Umbilical cord (tissue), 2 donors: ENCODE measurements around the gene TMEM135. TPM values are rescaled to one million over a fixed set of nuclear protein-coding genes. Genes with fewer than 3 reads are reported as not detected.
"Not testable (repeated sequence)": the region's sequence is repeated elsewhere in the genome, so short reads cannot be mapped to it uniquely, and the experiment has no call there.

ENCODE experiments used
- DNase-seq: peaks from one replicate; pipeline ENCODE4 v3.0.0-alpha.2; 2015; ENCODE audit warnings: low spot score
- total RNA-seq: library from RNA; depleted of rRNA; stranded (reverse); fragments of >200 nt; gene quantifications from one replicate; pipeline ENCODE4 v1.2.3, GENCODE V29; 2014; ENCODE audit warnings: low replicate concordance; ENCODE audit not compliant: insufficient read depth

Gene TMEM135
- 14.7 TPM for total RNA-seq

DNA sequence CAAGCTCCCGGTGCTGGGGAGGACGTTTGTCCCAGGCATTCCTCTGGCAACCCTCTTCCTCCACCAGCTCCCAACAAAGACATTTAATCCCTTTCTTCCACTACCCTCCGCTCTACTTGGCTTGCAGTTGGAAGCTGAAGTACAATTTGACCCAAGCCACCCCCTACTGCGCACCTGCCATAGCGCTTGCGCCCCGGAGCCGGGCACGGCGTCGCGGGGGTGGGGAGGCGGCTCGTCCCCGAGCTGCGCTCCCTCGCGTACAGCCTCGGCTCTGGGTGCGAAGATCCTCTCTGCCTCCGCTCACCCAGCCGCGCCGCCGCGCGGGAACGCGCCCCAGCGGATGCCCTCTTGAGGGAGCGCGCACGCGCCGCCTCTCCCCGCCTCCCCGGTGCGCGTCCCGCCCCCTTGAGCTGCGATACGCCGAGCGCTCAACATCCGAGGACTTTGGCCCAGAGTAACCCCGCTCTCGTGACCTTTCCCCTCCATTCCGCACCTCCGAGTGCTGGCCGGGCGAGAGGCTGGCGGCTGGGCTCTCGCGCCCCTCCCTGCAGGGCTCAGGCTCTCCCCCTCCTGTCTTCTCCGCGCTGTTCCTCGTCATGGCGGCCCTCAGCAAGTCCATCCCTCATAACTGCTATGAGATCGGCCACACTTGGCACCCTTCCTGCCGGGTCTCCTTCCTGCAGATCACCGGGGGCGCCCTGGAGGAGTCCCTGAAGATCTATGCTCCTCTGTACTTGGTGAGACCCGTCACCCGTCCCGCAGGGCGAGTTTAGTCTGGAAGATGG lies at the start of gene TMEM135:
TSS of gene TMEM135 (plus strand) at position 485 of the 785 bp plus-strand sequence. CDS start at position 597, 112 bp downstream.
- peak; percentile 95 for DNase-seq

DNA sequence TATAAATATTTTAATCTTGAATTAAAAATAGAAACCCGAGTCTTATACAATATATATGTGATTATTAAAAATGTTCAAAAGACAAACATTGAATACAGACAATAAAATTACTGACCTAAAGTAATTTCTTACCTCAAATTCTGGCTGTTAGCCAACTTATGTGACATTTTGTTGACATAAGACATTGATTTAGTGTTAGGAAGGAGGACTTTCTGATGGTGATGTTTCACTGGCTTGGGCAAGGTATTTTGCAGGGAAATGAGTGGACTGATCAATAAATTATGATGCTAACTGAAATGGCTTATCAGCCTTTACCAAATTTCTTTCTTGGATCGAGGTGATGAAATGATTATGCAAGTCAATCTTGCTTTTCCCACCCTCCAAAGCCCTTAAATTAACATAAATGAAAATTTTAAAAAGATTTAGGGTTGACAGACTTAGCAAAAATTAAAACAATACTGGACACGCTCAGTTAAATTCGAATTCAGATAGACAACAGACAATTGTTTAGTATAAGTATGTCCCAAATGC lies 49.3 kb upstream of the TMEM135 start:
- DNase-seq, result no peak

DNA sequence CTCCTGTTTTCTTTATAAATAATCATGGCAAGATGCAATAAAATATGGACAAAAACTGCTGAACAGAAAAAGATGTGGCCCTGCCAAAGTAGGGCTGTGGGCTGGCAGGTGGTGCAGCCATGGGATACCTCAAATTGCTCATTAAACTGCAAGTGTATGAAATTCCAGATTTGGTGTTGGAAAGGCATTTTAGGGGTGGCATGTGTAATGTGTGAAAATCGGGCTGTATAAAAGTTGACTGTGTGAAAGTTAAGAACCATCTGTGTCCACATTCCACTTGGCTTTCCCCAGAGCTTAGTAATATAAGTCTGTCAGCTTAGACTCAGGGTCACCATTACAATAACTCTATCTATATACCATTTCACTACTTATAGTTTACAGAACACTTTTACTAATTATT lies 47.7 kb upstream of the TMEM135 start:
- DNase-seq, result no peak

DNA sequence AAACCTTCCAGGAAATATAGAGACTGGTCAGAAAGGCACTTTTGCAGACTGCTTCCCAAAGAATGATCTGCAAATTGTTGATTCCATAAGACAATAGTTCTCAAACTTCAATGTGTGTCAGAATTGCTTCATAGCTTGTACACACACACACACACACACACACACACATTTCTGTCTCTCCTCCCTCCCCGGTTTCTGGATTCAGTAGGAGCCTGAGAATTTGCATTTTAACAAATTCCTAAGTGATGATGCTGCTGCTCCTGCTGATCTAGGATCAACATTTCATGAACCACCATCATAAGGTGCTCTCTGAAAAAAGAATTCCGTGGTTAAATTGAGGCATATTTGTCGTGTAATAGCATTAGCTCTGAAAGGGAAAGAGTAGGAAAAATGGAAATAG lies 47.2 kb upstream of the TMEM135 start:
- DNase-seq, result peak; percentile 40

DNA sequence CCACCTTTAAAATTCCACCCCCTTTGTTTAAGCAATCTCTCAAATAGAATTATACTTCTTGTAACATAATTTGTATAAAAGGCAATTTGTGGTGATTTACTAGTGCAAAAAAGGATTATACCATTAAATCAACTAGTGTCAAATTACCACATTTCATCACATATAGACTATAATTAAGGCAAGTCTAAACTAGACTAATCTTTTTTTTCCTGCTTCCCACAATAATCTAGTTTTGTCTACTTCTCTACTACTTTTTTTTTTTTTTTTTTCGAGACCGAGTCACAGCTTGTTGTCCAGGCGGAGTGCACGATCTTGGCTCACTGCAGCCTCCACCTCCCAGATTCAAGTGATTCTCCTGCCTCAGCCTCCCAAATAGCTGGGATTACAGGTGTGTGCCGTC lies 46.4 kb upstream of the TMEM135 start:
- no peak for DNase-seq

DNA sequence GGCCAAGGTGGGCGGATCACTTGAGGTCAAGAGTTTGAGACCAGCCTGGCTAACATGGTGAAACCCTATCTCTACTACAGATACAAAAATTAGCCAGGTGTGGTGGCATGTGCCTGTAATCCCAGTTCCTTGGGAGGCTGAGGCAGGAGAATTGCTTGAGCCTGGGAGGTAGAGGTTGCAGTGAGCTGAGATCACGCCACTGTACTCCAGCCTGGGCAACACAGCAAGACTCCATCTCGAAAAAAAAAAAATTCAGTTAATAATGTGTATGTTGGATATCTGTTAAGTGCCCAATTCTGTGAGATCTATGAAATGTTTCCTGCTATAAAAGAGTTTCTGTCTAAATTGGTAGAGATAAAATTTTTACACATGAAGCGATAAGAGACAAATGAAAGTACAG lies 45.4 kb upstream of the TMEM135 start:
- not testable (repeated sequence) for DNase-seq

DNA sequence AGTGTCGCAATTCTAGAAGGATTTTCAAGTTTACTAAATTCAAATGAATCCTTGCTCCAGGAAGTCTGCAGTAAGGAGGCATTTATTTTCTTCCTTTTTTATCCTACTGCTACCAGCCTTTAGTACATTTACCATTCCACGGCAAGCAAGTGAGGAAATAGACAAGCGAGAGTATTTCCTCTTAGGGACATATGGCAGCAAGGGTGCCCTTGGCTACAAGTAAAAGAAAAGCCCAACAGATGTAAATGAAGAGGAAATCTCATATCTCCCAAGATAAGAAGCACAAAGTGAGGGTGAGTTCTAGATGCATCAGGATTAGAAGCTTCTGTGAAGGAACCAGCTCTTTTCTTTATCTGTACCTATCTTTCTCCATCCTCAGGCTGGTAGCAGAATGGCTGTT lies 44.7 kb upstream of the TMEM135 start:
- DNase-seq, result no peak

DNA sequence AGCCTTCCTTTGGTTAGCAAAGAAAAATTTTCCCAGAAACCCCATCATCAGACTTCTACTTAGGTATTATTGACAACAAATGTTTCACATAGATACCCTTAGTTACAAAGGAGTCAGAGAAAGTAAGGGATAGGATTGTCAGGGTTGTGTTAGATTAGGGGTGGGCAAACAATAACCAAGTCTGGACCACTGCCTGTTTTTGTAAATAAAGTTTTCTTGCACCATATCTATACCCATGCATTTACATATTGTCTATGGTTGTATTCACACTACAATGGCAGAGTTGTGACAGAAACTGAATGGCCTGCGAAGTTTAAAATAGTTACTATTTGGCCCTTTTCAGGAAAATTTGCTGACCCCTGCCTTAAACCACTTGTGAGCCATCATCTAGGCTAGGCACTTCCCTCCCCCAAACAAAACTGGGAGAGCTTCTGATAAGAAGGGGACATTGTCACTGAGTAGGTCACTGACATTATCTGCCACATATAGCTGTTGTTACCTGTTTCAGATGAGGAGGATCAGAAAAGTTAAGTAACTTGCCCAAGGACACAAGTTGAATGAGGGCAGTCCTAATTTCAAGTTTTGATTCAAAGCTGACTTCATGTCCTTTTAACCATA lies 40.7 kb upstream of the TMEM135 start:
- no peak for DNase-seq

DNA sequence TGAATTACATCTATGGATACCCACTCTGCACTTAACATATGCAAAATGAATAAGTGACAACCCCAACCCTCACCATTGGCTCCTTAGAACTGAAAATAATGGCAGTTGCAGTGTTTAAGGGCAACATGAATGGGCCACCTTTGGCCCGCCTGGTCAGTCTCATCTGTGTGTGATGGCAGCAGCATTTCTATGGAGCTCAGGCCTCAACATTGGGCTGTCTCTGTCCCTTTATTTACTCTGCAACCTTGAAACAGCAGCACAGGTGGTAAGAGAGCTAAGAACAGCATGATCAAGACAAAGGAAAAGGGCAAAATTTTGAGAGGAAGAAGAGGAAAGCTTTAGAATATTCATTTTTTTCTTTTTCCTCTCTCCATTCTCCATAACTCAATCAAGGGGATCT lies 38.3 kb upstream of the TMEM135 start:
- DNase-seq, result no peak

GRCh38 chr11:86999859-87000753 lies 37.6 kb upstream of the TMEM135 start:
- DNase-seq, result peak; percentile 74

DNA sequence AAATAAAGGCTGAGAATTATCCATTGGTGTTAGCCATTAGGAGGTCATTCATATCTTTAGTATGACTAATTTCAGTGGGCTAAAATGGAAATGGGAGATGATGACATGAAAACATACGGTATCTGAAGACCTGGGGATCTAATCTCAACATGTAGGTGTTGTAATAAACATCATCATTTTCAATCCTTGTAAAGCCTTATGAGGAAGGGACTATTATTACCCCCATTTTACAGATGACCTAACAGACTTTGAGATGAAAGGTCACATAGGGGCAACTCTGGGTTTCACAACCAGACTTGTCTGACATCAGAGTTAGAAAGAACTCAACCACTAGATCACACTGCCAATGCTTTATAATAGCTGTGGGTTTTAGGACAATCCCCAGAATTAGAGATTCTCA lies 34.8 kb upstream of the TMEM135 start:
- DNase-seq, result no peak

GRCh38 chr11:87004281-87004680 lies 33.5 kb upstream of the TMEM135 start:
- DNase-seq, result not testable (repeated sequence)

- DNase-seq, result no peak
Observed at GRCh38 chr11:87005569-87005921, 32.2 kb upstream of the TMEM135 start.

DNA sequence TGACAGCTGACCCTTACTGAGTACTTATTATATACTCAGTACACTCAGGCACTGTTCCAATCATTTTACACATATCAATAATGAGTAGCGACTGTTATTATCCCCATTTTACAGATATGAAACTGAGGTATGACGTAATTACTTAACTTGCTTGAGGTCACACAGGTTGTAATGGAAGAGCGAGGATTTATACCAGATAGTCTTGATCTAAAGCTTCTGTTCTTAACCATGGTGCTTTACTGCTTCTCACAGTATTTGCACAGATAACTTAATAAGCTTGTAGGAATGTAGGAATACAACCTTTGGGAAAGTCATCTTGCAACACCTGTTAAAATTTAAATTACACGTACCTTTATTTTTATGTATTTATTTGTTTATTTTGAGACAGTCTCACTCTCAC lies 31.7 kb upstream of the TMEM135 start:
- no peak for DNase-seq

GRCh38 chr11:87007963-87008362 lies 29.8 kb upstream of the TMEM135 start:
- DNase-seq, result no peak

DNA sequence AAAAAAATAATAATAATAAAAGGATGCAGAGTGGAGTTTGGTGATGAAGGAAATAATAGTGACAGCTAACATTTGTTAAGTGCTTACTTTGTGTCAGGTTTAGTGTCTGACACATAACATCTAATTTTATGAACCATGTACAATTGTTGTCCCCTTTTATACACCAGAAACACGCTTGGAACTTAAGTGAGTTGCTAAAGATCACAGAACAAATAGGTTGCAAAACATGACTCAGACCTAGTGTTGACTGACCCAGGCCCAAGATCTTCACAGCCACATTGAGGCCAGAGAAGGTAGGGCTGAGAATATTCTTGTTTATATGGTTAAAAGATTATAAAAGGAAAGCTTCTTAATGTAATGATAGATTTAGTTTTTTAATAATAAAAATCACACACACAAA lies 25.6 kb upstream of the TMEM135 start:
- DNase-seq, result no peak

GRCh38 chr11:87012673-87013072 lies 25.1 kb upstream of the TMEM135 start:
- no peak for DNase-seq

DNA sequence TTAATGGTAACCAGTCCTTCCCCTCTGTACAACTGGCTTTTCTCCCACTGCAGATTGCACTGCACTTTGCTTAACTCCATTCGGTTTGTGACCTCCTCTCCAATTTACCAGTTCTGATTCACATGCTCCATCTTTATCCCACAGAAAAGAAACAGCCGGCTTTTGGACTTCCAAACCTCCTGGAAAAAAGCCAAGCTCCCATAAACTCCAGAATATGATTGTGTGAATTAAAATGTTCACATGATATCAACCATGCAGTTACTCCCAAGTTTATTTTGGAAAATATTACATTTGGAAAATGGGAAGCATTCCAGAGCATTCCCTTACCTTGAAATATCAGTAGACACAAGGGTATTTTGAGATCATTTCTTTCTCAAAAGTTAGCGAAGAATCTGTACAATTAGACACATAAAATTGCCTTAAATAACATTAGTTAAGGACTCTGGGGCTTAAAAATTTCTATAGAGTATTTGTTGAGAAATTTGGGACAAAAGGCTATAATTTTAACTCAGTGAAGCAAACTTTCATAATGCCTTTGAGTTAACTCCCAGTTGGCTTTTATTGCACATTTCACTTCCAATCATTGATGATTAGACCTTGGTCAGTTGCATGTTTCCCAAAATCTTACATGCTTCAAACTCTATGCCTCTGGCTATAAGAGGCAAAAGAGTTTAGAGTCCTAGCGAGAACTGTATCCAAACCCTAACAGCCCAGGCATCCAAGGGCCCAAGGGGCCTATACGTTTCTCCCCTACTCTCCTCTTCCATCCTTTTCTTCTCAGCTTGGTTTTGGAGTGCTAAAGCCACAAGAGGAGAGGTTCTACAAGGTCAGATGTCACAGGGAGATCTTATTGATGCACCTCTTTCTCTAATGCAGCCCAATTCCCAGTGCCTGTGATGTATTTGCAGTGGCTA lies 23.6 kb upstream of the TMEM135 start:
- DNase-seq, result peak; percentile 63

DNA sequence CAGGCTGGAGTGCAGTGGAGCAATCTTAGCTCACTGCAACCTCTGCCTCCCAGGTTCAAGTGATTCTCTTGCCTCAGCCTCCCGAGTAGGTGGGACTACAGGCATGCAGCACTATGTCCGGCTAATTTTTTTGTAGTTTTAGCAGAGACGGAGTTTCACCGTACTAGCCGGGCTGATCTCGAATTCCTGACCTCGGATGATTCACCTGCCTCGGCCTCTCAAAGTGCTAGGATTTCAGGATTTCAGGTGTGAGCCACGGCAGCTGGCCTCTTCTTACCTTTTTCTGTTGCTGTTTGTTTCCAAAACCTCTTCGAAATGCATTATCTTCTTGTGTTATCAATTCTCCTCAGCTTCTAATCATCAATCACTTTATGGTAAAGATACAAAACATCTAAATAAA lies 22.1 kb upstream of the TMEM135 start:
- DNase-seq, result no peak

DNA sequence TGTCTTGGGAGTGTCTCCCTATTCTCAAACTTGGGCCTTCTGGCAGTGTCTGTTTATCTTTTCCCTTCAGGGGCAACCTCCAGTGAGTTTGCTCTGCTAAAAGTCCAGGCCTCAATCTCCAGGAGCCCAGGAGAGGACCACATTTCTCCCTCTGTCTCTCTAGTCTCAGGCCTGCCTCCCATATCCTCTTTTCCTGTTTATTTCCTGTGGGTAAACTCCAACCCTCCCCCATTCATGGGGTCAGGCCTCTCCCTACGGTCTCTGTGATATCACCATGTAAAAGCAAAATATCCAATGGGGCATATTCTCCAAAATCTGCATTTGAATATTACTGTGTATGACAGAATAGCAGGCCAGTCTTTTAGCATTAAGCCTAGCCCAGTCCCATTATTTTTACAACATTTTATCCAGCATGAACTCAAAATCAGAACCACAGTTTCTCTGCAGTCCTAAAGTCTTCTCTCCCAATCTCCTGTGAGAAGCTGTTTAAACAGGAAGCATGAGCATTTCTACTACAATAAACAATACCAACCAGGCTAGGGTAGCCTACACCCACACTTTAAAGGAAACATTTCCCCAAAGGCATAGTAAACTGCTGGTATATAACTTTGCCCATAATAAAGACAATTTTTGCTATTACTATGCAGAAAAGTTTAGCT lies 18.0 kb upstream of the TMEM135 start:
- no peak for DNase-seq
